ENCODE data around the gene RNF223. TPM values are rescaled to one million over a fixed set of nuclear protein-coding genes. Genes with fewer than 3 reads are reported as not detected.
"Not testable (repeated sequence)": the region's sequence is repeated elsewhere in the genome, so short reads cannot be mapped to it uniquely, and the experiment has no call there.

Gene RNF223
- total and polyA plus RNA-seq, 7 donors, result not detected

DNA sequence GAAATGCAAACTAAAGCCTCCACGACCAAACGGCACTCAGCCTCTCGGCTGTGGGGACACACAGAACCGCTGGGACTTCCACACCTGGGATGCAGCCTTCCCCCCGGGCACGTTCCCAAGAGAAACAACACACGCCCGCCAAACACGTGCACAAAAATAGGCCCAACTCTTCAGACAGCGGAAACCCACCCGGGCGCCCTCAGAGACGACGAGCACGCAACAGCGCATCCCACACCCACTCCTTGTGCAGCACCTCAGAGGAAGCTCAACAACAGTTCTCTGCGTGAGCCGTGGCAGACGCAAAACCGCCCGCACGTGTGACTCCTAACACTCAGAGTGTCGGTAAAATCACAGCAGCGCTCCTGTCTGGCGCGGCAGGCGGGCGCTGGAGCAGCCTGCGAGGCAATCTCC lies 36.5 kb upstream of the RNF223 start:
- TF ChIP-seq, protein P1, sequence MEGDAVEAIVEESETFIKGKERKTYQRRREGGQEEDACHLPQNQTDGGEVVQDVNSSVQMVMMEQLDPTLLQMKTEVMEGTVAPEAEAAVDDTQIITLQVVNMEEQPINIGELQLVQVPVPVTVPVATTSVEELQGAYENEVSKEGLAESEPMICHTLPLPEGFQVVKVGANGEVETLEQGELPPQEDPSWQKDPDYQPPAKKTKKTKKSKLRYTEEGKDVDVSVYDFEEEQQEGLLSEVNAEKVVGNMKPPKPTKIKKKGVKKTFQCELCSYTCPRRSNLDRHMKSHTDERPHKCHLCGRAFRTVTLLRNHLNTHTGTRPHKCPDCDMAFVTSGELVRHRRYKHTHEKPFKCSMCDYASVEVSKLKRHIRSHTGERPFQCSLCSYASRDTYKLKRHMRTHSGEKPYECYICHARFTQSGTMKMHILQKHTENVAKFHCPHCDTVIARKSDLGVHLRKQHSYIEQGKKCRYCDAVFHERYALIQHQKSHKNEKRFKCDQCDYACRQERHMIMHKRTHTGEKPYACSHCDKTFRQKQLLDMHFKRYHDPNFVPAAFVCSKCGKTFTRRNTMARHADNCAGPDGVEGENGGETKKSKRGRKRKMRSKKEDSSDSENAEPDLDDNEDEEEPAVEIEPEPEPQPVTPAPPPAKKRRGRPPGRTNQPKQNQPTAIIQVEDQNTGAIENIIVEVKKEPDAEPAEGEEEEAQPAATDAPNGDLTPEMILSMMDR (IDR thresholded peaks at IDR 0.05), result no peak
- 86 to 92% (median 89%) methylated on average over 29 of the region's 29 CpGs for WGBS, 3 donors
- H3K36me3 ChIP-seq (ENCODE audit: insufficient read depth in 1 of 2, low read depth in 1 of 2), result no peaks in the 10 kb centered on the region
- no peaks in the 10 kb centered on the region for H3K27me3 ChIP-seq (ENCODE audit: insufficient read depth in 3 of 3, low read length in 2 of 3)
- intact Hi-C loops (cut with DNase I), result no loop called here
- H3K4me3 ChIP-seq, result no peak overlapping the region
- no peak for DNase-seq
- no peak for ATAC-seq
- H3K9me3 ChIP-seq, result peaks cover 9% of the 10 kb centered on the region
- H3K4me1 ChIP-seq, result peaks cover 4% of the 10 kb centered on the region
- no peak overlapping the region for H3K27ac ChIP-seq

DNA sequence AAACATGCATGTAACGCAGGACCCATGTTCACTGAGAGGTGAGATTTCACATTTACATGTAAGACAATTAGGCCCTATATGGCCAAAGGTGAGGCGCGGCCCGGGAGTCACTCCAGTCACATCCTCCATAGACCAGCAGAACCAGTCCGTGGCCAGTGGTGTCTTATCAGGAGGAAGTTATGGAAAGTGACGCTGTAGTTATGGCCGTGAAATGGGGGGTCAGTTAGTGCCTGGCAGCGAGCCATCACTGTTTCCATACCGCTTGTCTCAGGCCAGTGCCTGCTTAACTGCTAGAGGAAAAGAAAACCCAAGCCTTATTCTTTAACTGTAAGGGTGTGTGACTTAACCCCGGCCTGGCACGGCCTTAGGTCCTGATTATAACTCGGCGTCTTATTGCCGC lies 35.6 kb upstream of the RNF223 start:
- no peaks in the 10 kb centered on the region for H3K27me3 ChIP-seq (ENCODE audit: insufficient read depth in 3 of 3, low read length in 2 of 3)
- TF ChIP-seq, protein P1 (IDR thresholded peaks at IDR 0.05), result no peak
- no peaks in the 10 kb centered on the region for H3K4me1 ChIP-seq
- DNase-seq (no peak), ATAC-seq (no peak)
- intact Hi-C loops (cut with DNase I), result no loop called here
- H3K4me3 ChIP-seq, result no peak overlapping the region
- peaks cover 9% of the 10 kb centered on the region for H3K9me3 ChIP-seq
- no peaks in the 10 kb centered on the region for H3K36me3 ChIP-seq (ENCODE audit: insufficient read depth in 1 of 2, low read depth in 1 of 2)
- H3K27ac ChIP-seq, result no peak overlapping the region
- WGBS, 3 donors, result 85 to 91% (median 88%) methylated on average over 14 of the region's 14 CpGs

DNA sequence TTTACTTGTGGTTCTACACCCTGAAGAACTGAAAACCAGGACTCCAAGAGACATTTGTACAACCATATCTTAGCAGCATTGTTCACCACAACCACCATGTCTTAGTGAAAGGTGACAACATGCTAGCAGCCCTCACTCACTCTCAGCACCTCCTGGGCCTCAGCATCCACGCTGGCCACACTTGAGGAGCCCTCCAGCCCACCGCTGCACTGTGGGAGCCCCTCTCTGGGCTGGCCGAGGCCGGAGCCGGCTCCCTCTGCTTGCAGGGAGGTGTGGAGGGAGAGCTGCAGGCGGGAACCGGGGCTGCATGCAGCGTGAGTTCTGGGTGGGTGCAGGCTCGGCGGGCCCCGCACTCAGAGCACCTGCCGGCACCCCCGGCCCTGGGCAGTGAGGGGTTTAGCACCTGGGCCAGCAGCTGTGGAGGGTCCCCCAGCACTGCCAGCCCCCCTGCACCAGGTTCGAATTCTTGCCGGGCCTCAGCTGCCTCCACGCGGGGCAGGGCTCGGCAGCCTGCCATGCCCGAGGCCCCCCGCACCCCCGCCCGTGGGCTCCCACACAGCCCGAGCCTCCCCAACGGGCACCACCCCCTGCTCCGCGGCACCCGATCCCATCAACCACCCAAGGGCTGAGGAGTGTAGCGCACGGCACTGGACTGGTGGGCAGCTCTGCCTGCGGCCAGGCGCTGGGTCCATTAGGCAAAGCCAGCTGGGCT lies 32.6 kb upstream of the RNF223 start:
- Histone ChIP-seq H3K36me3 (ENCODE audit: insufficient read depth in 1 of 2, low read depth in 1 of 2) (no peaks in the 10 kb centered on the region), H3K4me3 (no peak overlapping the region), H3K9me3 (no peaks in the 10 kb centered on the region), H3K27ac (no peak overlapping the region), H3K27me3 (ENCODE audit: insufficient read depth in 3 of 3, low read length in 2 of 3) (no peaks in the 10 kb centered on the region), H3K4me1 (no peaks in the 10 kb centered on the region)
- ATAC-seq, result no peak
- intact Hi-C loops (cut with DNase I), result no loop called here
- TF ChIP-seq, protein P1 (IDR thresholded peaks at IDR 0.05), result no peak
- no peak for DNase-seq
- WGBS, 3 donors, result 94 to 98% (median 98%) methylated on average over 24 to 31 of the region's 31 CpGs

DNA sequence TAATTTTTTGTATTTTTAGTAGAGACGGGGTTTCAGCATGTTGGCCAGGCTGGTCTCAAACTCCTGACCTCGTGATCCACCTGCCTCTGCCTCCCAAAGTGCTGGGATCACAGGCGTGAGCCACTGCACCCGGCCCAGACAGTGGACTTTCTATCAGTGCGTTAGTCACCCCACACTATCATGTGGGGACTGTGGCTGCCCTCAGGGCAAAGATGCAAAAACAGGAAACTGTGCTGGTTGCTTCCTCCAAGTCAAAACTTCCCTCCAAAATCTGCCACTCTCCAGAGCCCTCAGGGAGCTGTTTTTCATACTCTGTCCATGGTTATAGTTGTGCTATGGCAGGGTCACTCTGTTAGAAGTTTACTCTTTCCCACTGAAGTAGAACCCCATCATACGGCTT lies 30.0 kb upstream of the RNF223 start:
- H3K4me3 ChIP-seq; DNase-seq; H3K27ac ChIP-seq; H3K9me3 ChIP-seq; H3K36me3 ChIP-seq (ENCODE audit: insufficient read depth in 1 of 2, low read depth in 1 of 2); intact Hi-C loops (cut with DNase I); H3K4me1 ChIP-seq; ATAC-seq; H3K27me3 ChIP-seq (ENCODE audit: insufficient read depth in 3 of 3, low read length in 2 of 3): not testable (repeated sequence)
- WGBS, 3 donors, result 81 to 92% (median 84%) methylated on average over 6 of the region's 6 CpGs

DNA sequence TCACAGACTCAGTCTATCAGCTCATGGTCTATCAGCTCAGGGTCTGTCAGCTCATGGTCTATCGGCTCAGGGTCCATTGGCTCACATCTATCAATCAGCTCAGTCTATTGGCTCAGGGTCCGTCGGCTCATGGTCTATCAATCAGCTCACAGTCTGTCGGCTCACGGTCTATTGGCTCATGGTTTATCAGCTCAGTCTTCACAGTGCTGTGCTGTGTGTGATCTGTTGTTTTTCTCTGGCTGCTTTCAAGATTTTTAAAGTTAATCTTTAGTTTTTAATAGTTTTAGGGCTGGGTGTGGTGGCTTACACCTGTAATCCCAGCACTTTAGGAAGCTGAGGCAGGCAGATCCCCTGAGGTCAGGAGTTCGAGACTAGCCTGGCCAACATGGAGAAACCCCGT lies 27.4 kb upstream of the RNF223 start:
- WGBS, 3 donors, result 93 to 98% (median 95%) methylated on average over 7 of the region's 7 CpGs
- DNase-seq, result no peak

More for the DNA sequence above, 27.4 kb upstream of the RNF223 start:
- Histone ChIP-seq H3K27me3 (ENCODE audit: insufficient read depth in 3 of 3, low read length in 2 of 3) (no peaks in the 10 kb centered on the region), H3K9me3 (no peaks in the 10 kb centered on the region), H3K4me3 (no peak overlapping the region), H3K36me3 (ENCODE audit: insufficient read depth in 1 of 2, low read depth in 1 of 2) (no peaks in the 10 kb centered on the region), H3K27ac (no peak overlapping the region), H3K4me1 (no peaks in the 10 kb centered on the region)
- TF ChIP-seq, protein P1 (IDR thresholded peaks at IDR 0.05), result no peak
- ATAC-seq, result no peak
- intact Hi-C loops (cut with DNase I), result no loop called here
